HFFc6 (cell line): Measurements from ENCODE around the gene RNF152. TPM values are rescaled to one million over a fixed set of nuclear protein-coding genes. Genes with fewer than 3 reads are reported as not detected.

Experiments used
- DNase-seq: peaks from one replicate; pipeline ENCODE4 v3.0.0-alpha.2; 2018
- H3K27ac Mint-ChIP-seq: 2 replicates; pipeline ENCODE4 v1.8.0; 2020; ENCODE audit warnings: mild to moderate bottlenecking, mixed read lengths
- H3K27me3 Mint-ChIP-seq: 2 replicates; pipeline ENCODE4 v1.8.0; 2021; ENCODE audit warnings: mild to moderate bottlenecking, moderate library complexity, mixed read lengths; ENCODE audit not compliant: insufficient read depth
- H3K36me3 Mint-ChIP-seq: 2 replicates; pipeline ENCODE4 v1.8.0; 2021; ENCODE audit warnings: low read depth, mixed read lengths
- H3K4me1 Mint-ChIP-seq: 2 replicates; pipeline ENCODE4 v1.8.0; 2020; ENCODE audit warnings: low read depth, mixed read lengths
- H3K4me3 Mint-ChIP-seq: 2 replicates; pipeline ENCODE4 v1.8.0; 2020; ENCODE audit warnings: mild to moderate bottlenecking, moderate library complexity, mixed read lengths
- H3K9me3 Mint-ChIP-seq: 2 replicates; pipeline ENCODE4 v1.8.0; 2020; ENCODE audit warnings: mild to moderate bottlenecking, mixed read lengths
- total RNA-seq, 6 experiments: library from RNA; stranded (reverse); fragmentation: NEBNext Ultra II Directional; extraction: Animal tissue kit (Norgen Biotek cat#: 25700); gene quantifications; 2 replicates in 1 of 6; 3 replicates in 5 of 6; pipeline ENCODE4 v1.2.3, GENCODE V29; 2021
- TF ChIP-seq, protein P1 (sequence below): fragments of 200-600 bp; sonication (generic); IDR thresholded peaks from 2 replicates; pipeline ENCODE4 v1.5.0; 2021; ENCODE audit warnings: antibody characterized with exemption, mild to moderate bottlenecking

The RNF152 gene
- total RNA-seq, 6 experiments from 2014 or later, result 44.3 to 68.4 (median 50.2) TPM

DNA sequence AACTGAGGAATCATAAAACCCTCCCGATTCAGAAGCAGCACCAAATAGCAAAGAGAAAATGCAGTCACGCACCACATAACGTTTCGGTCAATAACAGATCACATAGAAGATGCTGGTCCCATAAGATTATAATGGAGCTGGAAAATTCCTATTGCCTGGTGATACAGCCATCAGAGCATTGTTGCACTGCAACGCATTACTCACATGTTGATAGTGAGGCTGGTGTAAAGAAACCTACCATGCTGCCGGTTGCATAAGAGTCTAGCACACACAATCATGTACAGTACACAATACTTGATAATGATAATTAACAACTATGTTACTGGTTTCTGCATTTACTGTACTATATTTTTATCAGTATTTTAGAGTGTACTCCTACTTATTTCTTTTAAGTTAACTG lies 32.5 kb downstream of the RNF152 start:
- TF ChIP-seq, protein P1, sequence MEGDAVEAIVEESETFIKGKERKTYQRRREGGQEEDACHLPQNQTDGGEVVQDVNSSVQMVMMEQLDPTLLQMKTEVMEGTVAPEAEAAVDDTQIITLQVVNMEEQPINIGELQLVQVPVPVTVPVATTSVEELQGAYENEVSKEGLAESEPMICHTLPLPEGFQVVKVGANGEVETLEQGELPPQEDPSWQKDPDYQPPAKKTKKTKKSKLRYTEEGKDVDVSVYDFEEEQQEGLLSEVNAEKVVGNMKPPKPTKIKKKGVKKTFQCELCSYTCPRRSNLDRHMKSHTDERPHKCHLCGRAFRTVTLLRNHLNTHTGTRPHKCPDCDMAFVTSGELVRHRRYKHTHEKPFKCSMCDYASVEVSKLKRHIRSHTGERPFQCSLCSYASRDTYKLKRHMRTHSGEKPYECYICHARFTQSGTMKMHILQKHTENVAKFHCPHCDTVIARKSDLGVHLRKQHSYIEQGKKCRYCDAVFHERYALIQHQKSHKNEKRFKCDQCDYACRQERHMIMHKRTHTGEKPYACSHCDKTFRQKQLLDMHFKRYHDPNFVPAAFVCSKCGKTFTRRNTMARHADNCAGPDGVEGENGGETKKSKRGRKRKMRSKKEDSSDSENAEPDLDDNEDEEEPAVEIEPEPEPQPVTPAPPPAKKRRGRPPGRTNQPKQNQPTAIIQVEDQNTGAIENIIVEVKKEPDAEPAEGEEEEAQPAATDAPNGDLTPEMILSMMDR, result no peak
- Mint-ChIP-seq H3K9me3 (no peaks in the 10 kb centered on the region), H3K4me1 (peaks cover 66% of the 10 kb centered on the region), H3K4me3 (no peak overlapping the region), H3K36me3 (peaks cover 19% of the 10 kb centered on the region), H3K27me3 (no peaks in the 10 kb centered on the region; the same call in 1 of the 2 replicates), H3K27ac (peak overlapping the region; percentile 49)
- DNase-seq, result peak; percentile 14

DNA sequence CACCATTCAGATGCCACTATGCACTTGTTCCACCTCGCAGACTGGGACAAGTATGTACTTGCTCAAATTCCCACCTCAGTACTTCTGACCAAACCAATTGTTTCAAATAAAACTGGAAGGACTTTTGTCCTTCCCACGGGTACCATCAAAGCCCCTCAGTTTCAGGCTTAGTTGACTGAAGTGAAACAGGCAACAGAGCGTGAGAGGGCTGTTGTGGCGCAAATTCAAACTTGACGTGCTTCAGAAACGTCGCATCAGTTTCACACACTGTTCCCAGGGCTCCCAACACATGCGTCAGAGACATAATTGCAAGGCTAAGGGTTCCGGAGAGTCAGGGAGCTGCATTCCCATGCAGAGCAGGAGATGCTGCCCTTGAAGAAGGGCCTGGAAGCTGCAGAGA lies 33.7 kb downstream of the RNF152 start:
- Mint-ChIP-seq H3K27ac (peak overlapping the region; percentile 49; the same call in 1 of the 2 replicates), H3K4me1 (peaks cover 72% of the 10 kb centered on the region), H3K27me3 (no peaks in the 10 kb centered on the region; the same call in 1 of the 2 replicates), H3K9me3 (no peaks in the 10 kb centered on the region), H3K36me3 (peaks cover 26% of the 10 kb centered on the region), H3K4me3 (no peak overlapping the region)
- TF ChIP-seq, protein P1, result no peak
- DNase-seq, result no peak

DNA sequence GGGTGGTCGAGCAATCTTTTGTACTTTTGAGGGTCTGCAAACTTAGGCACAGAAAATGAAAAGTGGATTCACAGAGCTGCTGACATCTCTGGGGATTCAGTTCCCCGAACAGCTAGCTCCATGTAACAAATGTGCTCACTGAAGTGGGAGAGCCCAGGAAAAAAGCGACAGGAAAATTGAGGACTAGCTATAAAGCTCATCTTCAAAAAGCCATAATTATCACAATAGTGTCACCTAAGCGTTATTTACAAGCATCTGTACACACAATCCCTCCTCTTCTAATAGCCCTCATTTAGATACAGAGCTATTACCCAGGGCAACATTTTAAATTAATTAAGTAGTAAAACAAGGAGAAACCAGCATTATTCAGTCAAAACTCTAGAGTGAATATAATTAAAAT lies 36.1 kb downstream of the RNF152 start:
- Mint-ChIP-seq H3K9me3 (no peaks in the 10 kb centered on the region), H3K27me3 (no peaks in the 10 kb centered on the region; the same call in 1 of the 2 replicates), H3K4me3 (no peak overlapping the region), H3K36me3 (peaks cover 28% of the 10 kb centered on the region), H3K4me1 (peaks cover 83% of the 10 kb centered on the region), H3K27ac (no peak overlapping the region)
- no peak for DNase-seq
- TF ChIP-seq, protein P1, result no peak

DNA sequence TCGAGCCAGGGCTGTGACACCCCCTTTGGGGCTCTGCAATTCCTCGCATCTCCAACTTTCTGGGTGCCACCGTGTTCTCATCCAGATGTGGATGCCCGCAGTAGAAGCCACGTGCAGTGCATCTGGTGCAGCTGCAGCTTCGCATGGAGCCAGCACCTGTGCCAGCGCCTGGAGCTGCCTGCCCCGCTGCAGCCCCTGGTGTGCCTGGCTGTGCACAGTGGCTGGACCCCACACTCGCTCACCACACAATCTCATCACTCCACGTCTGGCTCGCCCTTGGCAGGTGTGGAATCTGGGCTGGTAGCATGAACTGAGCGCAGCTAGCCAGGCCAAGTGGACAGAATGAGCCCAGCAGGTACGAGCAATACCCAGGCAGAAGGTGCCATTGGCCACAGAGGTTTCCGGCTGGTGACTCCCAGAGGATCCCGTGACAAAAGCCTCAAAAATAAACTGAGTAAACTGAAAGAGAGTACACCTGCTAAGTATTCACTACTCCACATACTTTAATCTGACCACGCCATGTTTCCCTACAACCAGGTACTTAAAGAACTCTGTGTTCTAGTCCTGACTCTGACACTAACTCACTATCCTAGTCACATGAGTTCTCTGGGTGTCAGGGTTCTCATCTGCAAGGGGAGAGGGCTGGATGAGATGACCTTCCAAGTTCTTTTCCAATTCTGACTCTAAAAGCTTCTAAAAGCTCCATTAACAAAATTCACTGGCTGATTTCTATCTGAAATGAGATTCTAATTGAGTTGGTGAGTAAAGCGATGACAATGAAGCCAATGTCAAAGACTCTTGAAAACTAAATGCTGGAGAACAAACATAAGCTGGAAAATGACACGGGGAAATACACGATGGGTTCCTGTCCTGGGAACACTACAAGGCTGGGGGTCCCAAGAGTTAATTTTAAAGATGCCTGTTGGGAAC lies 37.1 kb downstream of the RNF152 start:
- Mint-ChIP-seq H3K27me3 (no peaks in the 10 kb centered on the region; the same call in 1 of the 2 replicates), H3K36me3 (peaks cover 28% of the 10 kb centered on the region), H3K27ac (no peak overlapping the region), H3K9me3 (no peaks in the 10 kb centered on the region), H3K4me1 (peaks cover 82% of the 10 kb centered on the region), H3K4me3 (no peak overlapping the region)
- no peak for DNase-seq
- TF ChIP-seq, protein P1, result no peak

DNA sequence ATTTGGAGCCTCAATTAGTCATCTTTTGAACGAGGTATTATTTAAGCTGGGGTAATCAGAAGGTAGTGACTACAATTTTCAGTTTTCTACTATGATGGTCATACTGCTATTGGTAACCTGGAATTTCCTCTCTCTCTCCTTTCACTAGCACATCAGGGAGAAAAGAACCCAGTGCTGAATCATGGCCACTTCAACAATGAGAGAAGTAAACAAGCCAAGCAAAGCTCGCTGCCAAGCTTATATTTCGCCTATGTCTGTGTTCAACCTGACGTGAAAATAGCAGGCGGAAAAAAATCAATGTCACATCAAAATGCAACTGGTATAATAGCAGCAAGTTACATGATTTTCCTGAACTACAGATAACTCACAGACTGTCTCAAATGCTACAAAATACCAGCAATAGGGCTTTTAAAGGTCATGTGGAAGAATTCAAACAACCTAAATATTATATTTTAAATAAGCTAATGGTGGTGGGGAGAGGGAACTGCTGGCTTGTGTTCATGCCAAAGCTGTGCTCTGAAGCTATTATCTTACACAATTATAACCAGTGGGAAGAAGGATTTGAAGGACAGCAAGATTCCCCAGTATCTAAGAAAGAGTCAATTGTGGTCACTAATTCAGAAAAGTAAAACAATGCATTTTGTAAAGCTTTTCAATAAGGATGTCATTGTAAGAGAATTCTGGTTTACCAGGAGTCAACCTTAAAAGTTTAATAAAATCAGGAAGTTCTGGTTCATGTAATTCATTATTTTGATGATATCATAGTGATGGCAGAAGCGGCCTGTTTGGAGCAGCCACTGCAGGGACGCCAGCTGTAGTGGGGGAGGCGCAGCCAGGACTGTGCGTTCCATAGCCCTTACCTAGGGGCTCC lies 38.0 kb downstream of the RNF152 start:
- no peak for DNase-seq
- Mint-ChIP-seq H3K27ac (peak overlapping the region; percentile 58), H3K4me3 (no peak overlapping the region), H3K36me3 (peaks cover 23% of the 10 kb centered on the region), H3K4me1 (peaks cover 78% of the 10 kb centered on the region), H3K27me3 (no peaks in the 10 kb centered on the region; the same call in 1 of the 2 replicates), H3K9me3 (no peaks in the 10 kb centered on the region)
- TF ChIP-seq, protein P1, result no peak
